Osteocyte (in vitro differentiated cells): ENCODE measurements around the gene PTCD3. TPM values are rescaled to one million over a fixed set of nuclear protein-coding genes. Genes with fewer than 3 reads are reported as not detected.

Experiments used
- DNase-seq: peaks from one replicate; pipeline ENCODE4 v3.0.0; 2021; ENCODE audit warnings: mixed read lengths; ENCODE audit not compliant: unreplicated experiment; ENCODE audit errors: extremely low spot score
- H3K27ac Mint-ChIP-seq: one replicate; pipeline ENCODE4 v1.8.0; 2021; ENCODE audit warnings: mild to moderate bottlenecking, mixed read lengths; ENCODE audit not compliant: unreplicated experiment
- H3K27me3 Mint-ChIP-seq: one replicate; pipeline ENCODE4 v1.8.0; 2021; ENCODE audit warnings: mixed read lengths; ENCODE audit not compliant: unreplicated experiment
- H3K36me3 Mint-ChIP-seq: one replicate; pipeline ENCODE4 v1.8.0; 2021; ENCODE audit warnings: mixed read lengths; ENCODE audit not compliant: unreplicated experiment
- H3K4me1 Mint-ChIP-seq: one replicate; pipeline ENCODE4 v1.8.0; 2021; ENCODE audit warnings: mixed read lengths; ENCODE audit not compliant: unreplicated experiment
- H3K4me3 Mint-ChIP-seq: one replicate; pipeline ENCODE4 v1.8.0; 2021; ENCODE audit warnings: mild to moderate bottlenecking, moderate library complexity, mixed read lengths; ENCODE audit not compliant: unreplicated experiment
- H3K9me3 Mint-ChIP-seq: one replicate; pipeline ENCODE4 v1.8.0; 2021; ENCODE audit warnings: mixed read lengths; ENCODE audit not compliant: unreplicated experiment
- CTCF ChIP-seq: fragments of 200-600 bp; sonication (generic); IDR thresholded peaks from 2 replicates; pipeline ENCODE4 v1.5.0; 2021; ENCODE audit warnings: antibody characterized with exemption, mild to moderate bottlenecking, moderate library complexity
- total RNA-seq: library from RNA; stranded (reverse); gene quantifications from 2 replicates; pipeline ENCODE4 v1.2.1, GENCODE V29; 2021

PTCD3 gene
- total RNA-seq, 1 donor from 2014 or later, result 71.8 TPM

DNA sequence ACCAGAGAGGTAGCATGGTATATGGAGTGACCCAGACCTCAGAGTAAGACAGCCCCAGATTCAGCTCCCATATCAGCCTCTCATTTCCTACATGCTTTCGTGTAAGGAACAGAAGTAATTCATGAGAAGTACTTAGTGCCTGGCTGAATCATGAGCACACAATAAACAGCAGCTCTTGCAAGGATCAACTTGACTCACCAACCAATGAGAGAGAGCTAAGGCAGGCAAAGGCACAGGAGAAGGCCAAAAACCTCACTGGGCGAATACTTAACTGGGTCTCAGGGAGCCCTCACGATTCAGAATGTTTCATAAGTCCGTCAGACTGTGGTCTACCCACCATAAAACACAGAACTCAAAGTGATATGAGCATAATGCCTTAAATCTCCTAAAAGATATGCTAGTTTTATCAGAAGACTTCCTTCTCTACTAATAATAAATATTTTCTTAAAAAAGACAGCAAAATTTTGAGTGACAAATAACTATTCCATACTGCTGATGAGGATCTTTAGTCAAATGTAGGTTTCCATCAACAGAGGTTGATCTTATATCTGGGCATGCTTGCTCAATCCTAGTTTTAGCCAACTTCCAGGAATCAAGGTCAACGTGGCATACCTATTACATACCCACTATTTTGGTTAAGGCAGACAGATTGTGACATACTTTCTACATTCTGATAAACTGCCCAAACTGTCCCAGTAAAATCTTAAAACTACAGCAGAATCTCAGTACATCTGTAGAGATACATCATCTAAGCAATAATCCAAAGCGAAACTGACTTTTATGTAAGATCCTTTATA lies 54.3 kb downstream of the PTCD3 start:
- Mint-ChIP-seq H3K4me1 (no peaks in the 10 kb centered on the region), H3K9me3 (no peaks in the 10 kb centered on the region), H3K36me3 (peaks cover 43% of the 10 kb centered on the region), H3K4me3 (no peak overlapping the region), H3K27ac (no peak overlapping the region), H3K27me3 (no peaks in the 10 kb centered on the region)
- DNase-seq, result no peak
- no peak for TF ChIP-seq CTCF

GRCh38 chr2:86170449-86170848 lies 64.4 kb downstream of the PTCD3 start:
- no peak overlapping the region for H3K27ac Mint-ChIP-seq
- no peak for TF ChIP-seq CTCF

GRCh38 chr2:86171295-86171694 lies 65.3 kb downstream of the PTCD3 start:
- Mint-ChIP-seq H3K4me1 (peaks cover 2% of the 10 kb centered on the region), H3K4me3 (no peak overlapping the region), H3K27ac (no peak overlapping the region), H3K9me3 (no peaks in the 10 kb centered on the region), H3K27me3 (no peaks in the 10 kb centered on the region), H3K36me3 (peaks cover 42% of the 10 kb centered on the region)
- DNase-seq, result no peak
- no peak for TF ChIP-seq CTCF

More at GRCh38 chr2:86170449-86170848, 64.4 kb downstream of the PTCD3 start:
- peaks cover 42% of the 10 kb centered on the region for H3K36me3 Mint-ChIP-seq
- H3K4me1 Mint-ChIP-seq, result peaks cover 2% of the 10 kb centered on the region
- no peaks in the 10 kb centered on the region for H3K9me3 Mint-ChIP-seq
- no peak overlapping the region for H3K4me3 Mint-ChIP-seq
- H3K27me3 Mint-ChIP-seq, result no peaks in the 10 kb centered on the region
- no peak for DNase-seq

- Mint-ChIP-seq H3K27ac (no peak overlapping the region), H3K4me3 (no peak overlapping the region), H3K27me3 (no peaks in the 10 kb centered on the region), H3K36me3 (peaks cover 44% of the 10 kb centered on the region), H3K4me1 (peaks cover 2% of the 10 kb centered on the region), H3K9me3 (no peaks in the 10 kb centered on the region)
- no peak for TF ChIP-seq CTCF
- DNase-seq, result no peak
Observed at GRCh38 chr2:86172610-86173009, 66.6 kb downstream of the PTCD3 start.

- Mint-ChIP-seq H3K4me1 (peaks cover 2% of the 10 kb centered on the region), H3K36me3 (peaks cover 45% of the 10 kb centered on the region), H3K9me3 (no peaks in the 10 kb centered on the region), H3K27me3 (no peaks in the 10 kb centered on the region), H3K27ac (no peak overlapping the region), H3K4me3 (no peak overlapping the region)
- no peak for TF ChIP-seq CTCF
- DNase-seq, result no peak
Observed at GRCh38 chr2:86174445-86174844, 68.4 kb downstream of the PTCD3 start.
